Testis (tissue), 2 donors: ENCODE results near the gene ADK.

Source experiments
- CTCF ChIP-seq, 3 experiments: fragments of 450-650 bp in 2 of 3; fragments of 200-600 bp in 1 of 3; sonication (generic) in 1 of 3; IDR thresholded peaks; one replicate each; pipeline ENCODE4 v1.5.1; 2016 to 2019; ENCODE audit warnings: antibody characterized with exemption in 3 of 3, mild to moderate bottlenecking in 2 of 3, moderate library complexity in 1 of 3
- POLR2A ChIP-seq: fragments of 450-650 bp; IDR thresholded peaks from one replicate; pipeline ENCODE4 v1.6.1; 2017; ENCODE audit warnings: antibody characterized with exemption, mild to moderate bottlenecking, moderate library complexity

GRCh38 chr10:74586088-74586585, 435.1 kb downstream of the ADK start:
- TF ChIP-seq POLR2A (no peak), CTCF (IDR thresholded peaks at IDR 0.05) (no peak)
